Neural progenitor cell (in vitro differentiated cells): ENCODE measurements around the gene AHI1. TPM values are rescaled to one million over a fixed set of nuclear protein-coding genes. Genes with fewer than 3 reads are reported as not detected.

Experiments used
- DNase-seq: peaks from one replicate; pipeline ENCODE4 v3.0.0-alpha.2; 2016; ENCODE audit warnings: low spot score
- H2AFZ ChIP-seq: fragments of 200-600 bp; sonication (generic); replicated peaks from 2 replicates; pipeline ENCODE4 v1.6.1; 2016; ENCODE audit warnings: antibody characterized with exemption
- H3F3A ChIP-seq: fragments of 200-600 bp; sonication (generic); 2 replicates; pipeline ENCODE4 v1.6.1; 2016; ENCODE audit warnings: antibody characterized with exemption, low read depth
- H3K27ac ChIP-seq: fragments of 200-600 bp; sonication (generic); 2 replicates; pipeline ENCODE4 v1.5.1; 2016; ENCODE audit warnings: mild to moderate bottlenecking
- H3K27me3 ChIP-seq: fragments of 200-600 bp; sonication (generic); 2 replicates; pipeline ENCODE4 v1.6.1; 2016; ENCODE audit warnings: mild to moderate bottlenecking, moderate library complexity
- H3K36me3 ChIP-seq: fragments of 200-600 bp; sonication (generic); 2 replicates; pipeline ENCODE4 v1.5.1; 2016
- H3K4me1 ChIP-seq: fragments of 200-600 bp; sonication (generic); 2 replicates; pipeline ENCODE4 v1.6.1; 2016; ENCODE audit warnings: mixed run types
- H3K4me2 ChIP-seq: fragments of 200-600 bp; sonication (generic); 2 replicates; pipeline ENCODE4 v1.6.1; 2016
- H3K4me3 ChIP-seq: fragments of 200-600 bp; sonication (generic); 2 replicates; pipeline ENCODE4 v1.5.1; 2016
- H3K79me2 ChIP-seq: fragments of 200-600 bp; sonication (generic); 2 replicates; pipeline ENCODE4 v1.6.1; 2016; ENCODE audit warnings: low read depth
- H3K9ac ChIP-seq: fragments of 200-600 bp; sonication (generic); 2 replicates; pipeline ENCODE4 v1.6.1; 2016
- H3K9me3 ChIP-seq: fragments of 200-600 bp; sonication (generic); 2 replicates; pipeline ENCODE4 v1.5.1; 2016; ENCODE audit warnings: low read depth
- H4K20me1 ChIP-seq: fragments of 200-600 bp; sonication (generic); 2 replicates; pipeline ENCODE4 v1.6.1; 2016; ENCODE audit warnings: low read depth
- H3K27ac Mint-ChIP-seq: 3 replicates; pipeline ENCODE4 v1.8.0; 2021; ENCODE audit warnings: mixed read lengths
- H3K27me3 Mint-ChIP-seq: 2 replicates; pipeline ENCODE4 v1.8.0; 2022; ENCODE audit warnings: low read depth, mild to moderate bottlenecking, inconsistent platforms, moderate library complexity, mixed read lengths; ENCODE audit not compliant: insufficient read depth
- H3K36me3 Mint-ChIP-seq: 3 replicates; pipeline ENCODE4 v1.8.0; 2021; ENCODE audit warnings: mixed read lengths
- H3K4me1 Mint-ChIP-seq: 3 replicates; pipeline ENCODE4 v1.8.0; 2021; ENCODE audit warnings: mixed read lengths
- H3K4me3 Mint-ChIP-seq: 3 replicates; pipeline ENCODE4 v1.8.0; 2021; ENCODE audit warnings: mild to moderate bottlenecking, moderate library complexity, mixed read lengths
- H3K9me3 Mint-ChIP-seq: 3 replicates; pipeline ENCODE4 v1.8.0; 2020; ENCODE audit warnings: mixed read lengths
- CTCF ChIP-seq: fragments of 200-600 bp; sonication (generic); IDR thresholded peaks from 2 replicates; pipeline ENCODE4 v1.5.1; 2017; ENCODE audit warnings: antibody characterized with exemption, mild to moderate bottlenecking
- EZH2 ChIP-seq: fragments of 200-600 bp; sonication (generic); IDR thresholded peaks from 2 replicates; pipeline ENCODE4 v1.6.1; 2017; ENCODE audit warnings: antibody characterized with exemption, mild to moderate bottlenecking, moderate library complexity
- EZH2phosphoT487 ChIP-seq: fragments of 200-600 bp; sonication (generic); IDR thresholded peaks from 2 replicates; pipeline ENCODE4 v1.6.1; 2017; ENCODE audit warnings: antibody characterized with exemption
- microRNA-seq: library from miRNA; unstranded; fragments of <30 nt; microRNA quantifications from one replicate; pipeline ENCODE4, GENCODE V29; 2016
- small RNA-seq: library from RNA; depleted of rRNA; stranded (forward); fragments of <200 nt; gene quantifications from one replicate; pipeline ENCODE3, GENCODE V24; 2015
- total RNA-seq: library from RNA; depleted of rRNA; stranded (reverse); fragments of >200 nt; gene quantifications from 2 replicates; pipeline ENCODE4 v1.2.3, GENCODE V29; 2015; ENCODE audit warnings: low replicate concordance

The AHI1 gene
- total RNA-seq, 1 donor from 2014 or later, result 26.2 TPM

DNA sequence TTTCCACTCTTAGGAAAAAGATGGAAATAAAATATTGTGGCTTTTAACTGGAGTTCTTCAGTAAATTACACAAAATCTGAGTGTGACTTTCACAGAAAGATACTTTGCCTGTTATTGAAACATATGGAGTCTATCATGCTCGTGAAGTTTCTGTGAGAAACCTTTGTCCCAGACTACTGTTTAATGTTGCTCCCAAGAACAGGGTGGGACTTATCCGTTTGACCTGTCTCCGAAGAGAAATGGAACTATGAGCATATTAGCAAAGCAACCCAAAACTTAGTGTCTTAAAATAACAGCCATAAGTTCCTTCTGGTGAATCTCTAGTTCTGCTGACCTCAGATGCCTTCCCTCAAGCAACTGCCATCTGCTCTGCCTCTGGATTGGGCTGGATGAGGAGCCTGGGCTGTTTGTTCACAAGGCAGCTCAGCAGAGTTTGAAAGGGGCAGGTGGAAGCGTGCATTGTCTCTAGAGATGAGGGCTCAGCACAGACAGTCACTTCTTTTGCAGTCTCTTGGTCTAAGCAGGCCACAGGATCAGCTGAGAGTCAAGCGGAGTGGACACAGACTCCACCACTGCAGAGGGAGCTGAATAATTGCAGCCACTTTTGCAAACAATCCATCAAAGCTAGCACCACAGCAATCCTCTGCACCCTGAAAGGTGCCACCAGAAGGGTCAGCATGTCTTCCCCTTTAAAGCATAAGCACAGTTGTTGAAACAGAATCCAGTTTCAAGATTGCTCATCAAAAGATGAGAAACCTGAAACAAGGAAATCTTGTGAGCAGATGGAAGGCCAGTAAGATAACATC is 263.7 kb downstream of the AHI1 start:
- Histone ChIP-seq H3K27me3 (no peaks in the 10 kb centered on the region), H2AFZ (peak overlapping the region; percentile 60), H4K20me1 (no peaks in the 10 kb centered on the region), H3K9ac (no peak overlapping the region), H3K4me3 (no peak overlapping the region), H3K79me2 (no peaks in the 10 kb centered on the region), H3K27ac (no peak overlapping the region), H3K4me2 (no peak overlapping the region), H3K9me3 (no peaks in the 10 kb centered on the region), H3K4me1 (no peaks in the 10 kb centered on the region), H3F3A (no peaks in the 10 kb centered on the region), H3K36me3 (no peaks in the 10 kb centered on the region)
- Mint-ChIP-seq H3K27me3 (peaks cover 4% of the 10 kb centered on the region), H3K4me1 (peaks cover 3% of the 10 kb centered on the region), H3K27ac (no peak overlapping the region), H3K4me3 (no peak overlapping the region), H3K36me3 (no peaks in the 10 kb centered on the region), H3K9me3 (peaks cover 2% of the 10 kb centered on the region)
- TF ChIP-seq CTCF, result no peak
- no peak for TF ChIP-seq EZH2
- no peak for TF ChIP-seq EZH2phosphoT487
- DNase-seq, result peak; percentile 27

Small RNA genes lying within 50 kb of the gene (microRNA-seq; reads per million reads assigned to microRNA genes)
- not detected for gene MIR548A2

Small RNA genes lying within 50 kb of the gene (small RNA-seq; reads per million reads assigned to genes)
- gene MIR548A2, result not detected
- not detected for gene RF00019
